K562 (cell line): ENCODE results near the gene PRPSAP2. TPM values are rescaled to one million over a fixed set of nuclear protein-coding genes. Genes with fewer than 3 reads are reported as not detected.

Experiments used
- ATAC-seq: fragments of 200-7000 bp; cut with Tn5 transposase; 3 replicates; pipeline ENCODE4 v1.9.1; 2020; ENCODE audit warnings: moderate library complexity
- BruUV-seq: library from RNA; stranded (reverse); fragments of 400-500 nt; replicated peaks from 2 replicates; lab custom pipeline; 2021; lab: Mats Ljungman, UMichigan
- CTCF ChIA-PET: fragments of 300-600 bp; formaldehyde crosslinking; extraction: SDS; loops from one replicate; lab custom pipeline; 2021; ENCODE audit warnings: low intra/inter-chr PET ratio; lab: Yijun Ruan, JAX
- POLR2A ChIA-PET: fragments of 300-600, 350-650 bp; sonication (Branson Sonifier 250); formaldehyde crosslinking; extraction: SDS; loops from one replicate; lab custom pipeline; 2021; ENCODE audit warnings: antibody characterized with exemption, inconsistent platforms; lab: Yijun Ruan, JAX
- DNase-seq, 4 experiments: peaks; one replicate each; pipeline versions ENCODE4 v3.0.0 to v3.0.0-alpha.2; 2011 to 2018; ENCODE audit warnings: low spot score in 3 of 4, mixed read lengths in 3 of 4; ENCODE audit errors: extremely low read depth in 1 of 4
- FAIRE-seq: peaks from 2 replicates; lab custom pipeline; 2011; peaks lifted over from hg19 to GRCh38; lab: Jason Lieb, UNC
- H2AFZ ChIP-seq: 2 replicates; pipeline ENCODE4 v1.6.0; 2011; ENCODE audit warnings: low read depth, low read length, control low read depth, inconsistent platforms
- H3K27ac ChIP-seq: fragments of 200-600 bp; 3 replicates; pipeline ENCODE4 v1.8.0; 2011; ENCODE audit warnings: low read depth, mild to moderate bottlenecking, control low read depth, inconsistent platforms, low read length, moderate library complexity, mixed read lengths; ENCODE audit errors: extremely low read depth
- H3K27me3 ChIP-seq, 2 experiments: fragments of 300-600 bp in 1 of 2; 2 replicates in 1 of 2; 3 replicates in 1 of 2; pipeline versions ENCODE4 v1.6.0 to v1.8.0; 2011; ENCODE audit warnings: inconsistent platforms in 2 of 2, low read length in 2 of 2, mild to moderate bottlenecking in 1 of 2, mixed read lengths in 1 of 2, moderate library complexity in 1 of 2; ENCODE audit not compliant: control insufficient read depth in 2 of 2, insufficient read depth in 2 of 2
- H3K36me3 ChIP-seq: fragments of 300-600 bp; 3 replicates; pipeline ENCODE4 v1.8.0; 2011; ENCODE audit warnings: mild to moderate bottlenecking, low read length, inconsistent platforms; ENCODE audit not compliant: control insufficient read depth, insufficient read depth
- H3K4me1 ChIP-seq, 2 experiments: fragments of 200-600 bp in 1 of 2; replicated peaks in 1 of 2; 2 replicates in 1 of 2; 3 replicates in 1 of 2; pipeline versions ENCODE4 v1.5.1 to v1.8.0; 2011; ENCODE audit warnings: inconsistent platforms in 2 of 2, low read length in 2 of 2, mild to moderate bottlenecking in 1 of 2, mixed read lengths in 1 of 2, moderate library complexity in 1 of 2; ENCODE audit not compliant: control insufficient read depth in 2 of 2, insufficient read depth in 2 of 2
- H3K4me2 ChIP-seq: 2 replicates; pipeline ENCODE4 v1.6.1; 2011; ENCODE audit warnings: low read length, control low read depth, inconsistent platforms, mixed read lengths; ENCODE audit not compliant: insufficient read depth
- H3K4me3 ChIP-seq: fragments of 200-600 bp; sonication (generic), shearing (Covaris generic); 2 replicates; pipeline ENCODE4 v1.5.1; 2016; ENCODE audit warnings: control low read depth, inconsistent platforms
- H3K79me2 ChIP-seq: fragments of 200-600 bp; 3 replicates; pipeline ENCODE4 v1.8.0; 2011; ENCODE audit warnings: low read length, inconsistent platforms; ENCODE audit not compliant: control insufficient read depth, insufficient read depth
- H3K9ac ChIP-seq, 2 experiments: 2 replicates each; pipeline versions ENCODE4 v1.6.0 to v1.6.1; 2011; ENCODE audit warnings: low read depth in 2 of 2, low read length in 2 of 2, control low read depth in 1 of 2, inconsistent platforms in 1 of 2, mild to moderate bottlenecking in 1 of 2, mixed read lengths in 1 of 2; ENCODE audit not compliant: insufficient read depth in 1 of 2
- H3K9me1 ChIP-seq: one replicate; pipeline ENCODE4 v1.6.0; 2011; ENCODE audit warnings: inconsistent platforms, mild to moderate bottlenecking, low read length, moderate library complexity; ENCODE audit not compliant: control insufficient read depth, insufficient read depth
- H3K9me3 ChIP-seq: replicated peaks from 2 replicates; pipeline ENCODE4 v1.5.1; 2011; ENCODE audit warnings: low read depth, low read length, inconsistent platforms; ENCODE audit not compliant: control insufficient read depth, insufficient read depth
- H4K20me1 ChIP-seq: replicated peaks from 2 replicates; pipeline ENCODE4 v1.6.1; 2011; ENCODE audit warnings: low read length, inconsistent platforms, mixed read lengths; ENCODE audit not compliant: control insufficient read depth, insufficient read depth
- CHAMP1 ChIP-seq: fragments of 450-650 bp; IDR thresholded peaks from 2 replicates; pipeline ENCODE4 v1.6.1; 2016; ENCODE audit warnings: mild to moderate bottlenecking
- CREM ChIP-seq: IDR thresholded peaks from 2 replicates; pipeline ENCODE4 v1.6.1; 2014; ENCODE audit warnings: antibody characterized with exemption, low read depth
- E2F3 ChIP-seq: fragments of 250-450 bp; sonication (Bioruptor Pico); IDR thresholded peaks from 2 replicates; pipeline ENCODE4 v1.4.0; 2020; ENCODE audit warnings: mild to moderate bottlenecking
- NKRF ChIP-seq: fragments of 450-650 bp; IDR thresholded peaks from 2 replicates; pipeline ENCODE4 v1.6.1; 2016; ENCODE audit warnings: borderline replicate concordance
- NR0B1 ChIP-seq: fragments of 450-650 bp; IDR thresholded peaks from one replicate; pipeline ENCODE4 v1.6.1; 2018; ENCODE audit warnings: mild to moderate bottlenecking, moderate library complexity; ENCODE audit not compliant: partially characterized antibody
- PRPF4 ChIP-seq: fragments of 200-400 bp; formaldehyde crosslinking; IDR thresholded peaks from one replicate; pipeline ENCODE4 v1.6.1; 2017; ENCODE audit warnings: low read length, low read depth, mild to moderate bottlenecking; ENCODE audit not compliant: insufficient read depth, poor library complexity, severe bottlenecking
- RBM17 ChIP-seq: fragments of 200-400 bp; formaldehyde crosslinking; IDR thresholded peaks from 2 replicates; pipeline ENCODE4 v1.6.1; 2017; ENCODE audit warnings: low read depth, mild to moderate bottlenecking, low read length, borderline replicate concordance
- RFX7 ChIP-seq: fragments of 250-450 bp; sonication (Bioruptor Pico); IDR thresholded peaks from 2 replicates; pipeline ENCODE4 v1.5.1; 2021; ENCODE audit warnings: mild to moderate bottlenecking
- SRSF1 ChIP-seq: fragments of 200-400 bp; formaldehyde crosslinking; IDR thresholded peaks from 2 replicates; pipeline ENCODE4 v1.6.1; 2017; ENCODE audit warnings: mild to moderate bottlenecking, low read depth, low read length, moderate library complexity
- TCF7L2 ChIP-seq: fragments of 150-350 bp; IDR thresholded peaks from 2 replicates; pipeline ENCODE4 v1.6.1; 2016; ENCODE audit warnings: low read depth, mild to moderate bottlenecking, low read length, moderate library complexity
- U2AF2 ChIP-seq: fragments of 200-400 bp; formaldehyde crosslinking; optimal IDR thresholded peaks from 2 replicates; pipeline ENCODE3; 2017; ENCODE audit warnings: low read depth, mild to moderate bottlenecking, low read length
- YBX1 ChIP-seq: fragments of 450-650 bp; IDR thresholded peaks from 2 replicates; pipeline ENCODE4 v1.7.1; 2016; ENCODE audit warnings: mild to moderate bottlenecking
- ZNF133 ChIP-seq: fragments of 250-450 bp; sonication (Bioruptor Pico); IDR thresholded peaks from 2 replicates; pipeline ENCODE4 v1.4.0; 2020; ENCODE audit warnings: mild to moderate bottlenecking
- ZNF23 ChIP-seq: fragments of 250-450 bp; sonication (Bioruptor Pico); IDR thresholded peaks from 2 replicates; pipeline ENCODE4 v1.4.0; 2020; ENCODE audit warnings: mild to moderate bottlenecking
- ZNF551 ChIP-seq: fragments of 250-450 bp; sonication (Bioruptor Pico); IDR thresholded peaks from 2 replicates; pipeline ENCODE4 v1.5.0; 2021; ENCODE audit warnings: mild to moderate bottlenecking, moderate library complexity
- ZNF639 ChIP-seq, 2 experiments: fragments of 200-800 bp in 1 of 2; sonication (Bioruptor generic) in 1 of 2; sonication (generic) in 1 of 2; formaldehyde crosslinking in 1 of 2; IDR thresholded peaks in 1 of 2; conservative IDR thresholded peaks in 1 of 2; 2 replicates each; pipeline versions ENCODE4 v1.5.0 to v1.6.1; 2016 to 2020; ENCODE audit warnings: missing compliant biosample characterization in 1 of 2, missing genetic modification characterization in 1 of 2, missing genetic modification reagents in 1 of 2
- WGBS: fragments of 100-300 bp; shearing (Covaris generic); methylation state at CpG from one replicate; pipeline ENCODE4 v1.1.6; 2016; ENCODE audit warnings: low coverage, mixed read lengths; ENCODE audit not compliant: insufficient coverage; ENCODE audit errors: missing lambda C conversion rate; 5-methylcytosine and 5-hydroxymethylcytosine counted together
- in situ Hi-C: fragments of 300-500 bp; cut with MboI; formaldehyde crosslinking; loops from 4 replicates; pipeline ENCODE4 v1.15.0; 2018; ENCODE audit warnings: inconsistent platforms, mixed read lengths
- intact Hi-C: fragments of 100-400 bp; cut with micrococcal nuclease; formaldehyde crosslinking; loops from 2 replicates; pipeline ENCODE4 v1.14.2; 2022
- polyA plus RNA-seq, 8 experiments: library from polyadenylated mRNA; depleted of rRNA in 4 of 8; stranded (reverse) in 5 of 8; unstranded in 3 of 8; fragments of >200 nt; fragmentation: Nextera tagmentation in 2 of 8; fragmentation: Illumina TruSeq in 1 of 8; extraction: Ambion mirVana in 2 of 8; extraction: Trizol in 1 of 8; gene quantifications; 2 replicates each; pipeline versions ENCODE4 v1.2.1 to v1.2.3, GENCODE V29; 2011 to 2014; ENCODE audit warnings: inconsistent platforms in 1 of 8, missing spikeins in 1 of 8
- total RNA-seq, 7 experiments: library from RNA; depleted of rRNA in 6 of 7; stranded (reverse); fragments of >200 nt in 6 of 7; fragmentation: Illumina TruSeq in 2 of 7; extraction: Trizol in 2 of 7; gene quantifications; 2 replicates each; pipeline versions ENCODE4 v1.2.1 to v1.2.3, GENCODE V29; 2011 to 2021; ENCODE audit warnings: low replicate concordance in 1 of 7

Gene PRPSAP2
- total and polyA plus RNA-seq, 9 of the 15 experiments (the other 6 are each of a cell fraction or from before 2014, with no cell fraction given): 15.5 to 56.7 (median 35.7) TPM

- no peaks in the 10 kb centered on the region for H3K79me2 ChIP-seq
- POLR2A ChIA-PET: interaction anchor here (0.5 to 0.6 kb wide), 3 partner anchors 9 to 26 kb away, joined by 3 to 5 read pairs (median 3); no protein-coding TSS in a partner anchor
- no peak overlapping the region for H3K4me2 ChIP-seq
- CTCF ChIA-PET: no interaction called here
- H4K20me1 ChIP-seq: no peaks in the 10 kb centered on the region
- WGBS: 93% methylated on average over 11 of the region's 13 CpGs
- no peaks in the 10 kb centered on the region for H3K27me3 ChIP-seq
- in situ Hi-C loops (loop anchor here (5.0 kb wide), 1 partner anchor 42 kb away; no protein-coding TSS in a partner anchor), intact Hi-C loops (no loop called here)
- no peak overlapping the region for H3K27ac ChIP-seq
- FAIRE-seq: no peak
- ATAC-seq: no peak
- peaks cover 46% of the 10 kb centered on the region; the same call in 1 of the 3 replicates for H3K36me3 ChIP-seq
- no peak overlapping the region for H2AFZ ChIP-seq
- H3K4me1 ChIP-seq: peaks cover 0 to 29% of the 10 kb centered on the region in 2 experiments; a peak in 3 of 5 replicates
- no peak overlapping the region for H3K9ac ChIP-seq
- DNase-seq: no peak
- no peak overlapping the region for H3K4me3 ChIP-seq
- BruUV-seq: no TSS peak
- no peaks in the 10 kb centered on the region for H3K9me1 ChIP-seq
- no peaks in the 10 kb centered on the region for H3K9me3 ChIP-seq
- TF ChIP-seq RFX7 (CRISPR knock-in tag) (no peak), NKRF (no peak), NR0B1 (no peak), SRSF1 (no peak), CREM (no peak), PRPF4 (no peak), ZNF23 (CRISPR knock-in tag) (no peak), ZNF551 (no peak), YBX1 (no peak), CHAMP1 (no peak), U2AF2 (no peak), E2F3 (CRISPR knock-in tag) (no peak), RBM17 (no peak), ZNF639 (CRISPR knock-in tag; conservative IDR thresholded peaks at IDR 0.05 in 1 of 2, IDR thresholded peaks at IDR 0.05 in 1 of 2) (no peak), ZNF133 (CRISPR knock-in tag) (no peak), TCF7L2 (no peak)
Measured at GRCh38 chr17:18975597-18975996, 117.7 kb downstream of the PRPSAP2 start.
